A204.1 (cell line): ENCODE results near the gene GTSE1.

Experiments
- FAIRE-seq: peaks from 2 replicates; lab custom pipeline; 2012; peaks lifted over from hg19 to GRCh38; lab: Jason Lieb, UNC

GTSE1 gene

DNA sequence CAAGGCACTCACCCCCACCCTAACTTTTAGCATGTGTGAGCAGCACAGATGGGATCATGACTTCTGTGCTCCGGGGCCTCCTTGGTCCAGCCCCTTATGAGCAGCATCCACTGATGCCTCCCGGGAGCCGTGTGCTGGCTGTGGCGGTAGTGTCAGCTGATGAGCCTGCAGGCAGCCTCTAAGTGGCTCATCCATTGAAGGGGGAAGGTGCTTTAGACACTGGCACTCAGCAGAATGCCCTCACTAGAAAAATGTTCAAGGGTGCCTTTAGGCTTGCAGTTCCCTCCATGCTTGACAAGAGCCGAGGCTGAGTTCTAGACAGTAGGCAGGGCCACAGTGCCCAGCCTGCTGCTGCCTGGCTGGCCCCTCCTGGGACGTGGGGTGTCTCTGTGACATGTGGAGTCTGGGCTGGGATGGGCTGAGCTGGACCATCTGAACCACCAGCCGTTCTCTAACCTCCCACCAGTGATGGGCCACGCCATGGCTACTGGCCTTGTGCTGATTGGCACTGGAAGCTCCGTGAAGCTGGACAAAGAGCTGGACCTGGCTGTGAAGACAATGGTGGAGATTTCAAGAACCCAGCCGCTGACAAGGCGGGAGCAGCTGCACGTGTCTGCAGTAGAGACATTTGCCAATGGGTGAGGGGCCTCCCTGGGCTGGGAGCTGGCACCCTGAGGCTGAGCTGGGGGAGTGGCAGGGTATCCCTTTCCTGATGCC, 23.1 kb upstream of the GTSE1 start:
- FAIRE-seq = no peak

DNA sequence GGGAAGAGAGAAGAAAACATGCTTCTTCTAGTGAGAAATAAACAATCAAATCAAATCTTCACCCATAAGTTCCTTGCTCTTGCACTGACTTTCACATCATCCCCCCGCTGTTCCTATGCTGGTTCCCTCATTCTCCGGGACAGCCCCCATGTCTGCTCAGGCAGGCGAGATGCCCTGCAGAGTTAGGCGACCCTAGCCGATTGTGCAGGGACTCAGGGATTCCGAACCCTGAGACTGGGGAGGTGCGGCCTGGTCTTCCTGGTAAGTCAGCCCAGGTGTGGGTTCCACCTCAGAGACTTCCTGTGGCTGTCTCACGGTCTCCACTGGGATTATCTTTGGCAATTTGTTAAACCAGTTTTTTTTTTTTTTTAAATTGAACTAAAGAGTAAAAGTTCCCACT, 22.3 kb upstream of the GTSE1 start:
- FAIRE-seq = no peak

DNA sequence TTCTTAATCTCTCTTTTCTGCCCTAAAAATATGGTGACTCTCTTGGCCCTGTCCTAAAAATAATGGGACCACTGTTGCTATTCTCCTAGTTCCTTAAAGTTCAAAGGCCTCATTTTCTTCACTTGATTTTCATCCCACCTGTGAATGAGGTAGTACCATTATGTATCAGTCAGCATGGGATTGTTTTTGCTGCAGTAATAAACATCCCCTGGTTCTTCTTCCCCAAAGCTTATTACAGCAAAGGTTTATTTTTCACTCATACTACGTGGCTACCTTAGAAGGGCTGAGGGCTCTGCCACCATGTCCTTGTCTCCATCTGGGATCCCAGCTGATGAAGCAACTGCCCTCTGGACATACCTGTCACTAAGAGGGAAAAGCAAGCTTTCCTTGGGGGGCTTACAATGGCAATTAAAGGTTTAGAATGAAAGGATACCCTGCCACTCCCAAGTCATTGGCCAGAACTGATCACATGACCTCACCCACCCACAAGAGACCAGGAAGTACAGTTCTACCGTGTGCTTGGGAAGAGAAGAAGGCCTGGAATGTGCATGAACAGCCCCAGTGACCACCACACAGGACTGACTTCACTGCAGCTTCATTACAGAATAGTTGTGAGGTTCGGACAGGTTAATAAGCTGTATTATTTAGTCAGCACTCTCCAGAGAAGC, 21.1 kb upstream of the GTSE1 start:
- no peak for FAIRE-seq

DNA sequence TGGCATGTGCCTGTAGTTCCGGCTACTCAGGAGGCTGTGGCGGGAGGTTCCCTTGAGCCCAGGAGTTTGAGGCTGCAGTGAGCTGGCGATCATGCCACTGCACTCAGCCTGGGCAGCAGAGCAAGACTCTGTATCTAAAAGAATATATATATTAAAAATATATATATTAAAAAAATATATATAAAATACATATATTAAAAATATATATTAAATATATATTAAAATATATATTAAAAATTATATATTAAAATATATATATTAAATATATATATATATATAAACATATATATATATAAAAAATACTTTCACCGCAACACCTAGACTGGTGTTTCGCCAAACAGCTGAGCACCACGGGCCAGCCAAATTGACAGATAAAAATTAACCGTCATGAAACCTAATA, 20.1 kb upstream of the GTSE1 start:
- peak; percentile 54 for FAIRE-seq

DNA sequence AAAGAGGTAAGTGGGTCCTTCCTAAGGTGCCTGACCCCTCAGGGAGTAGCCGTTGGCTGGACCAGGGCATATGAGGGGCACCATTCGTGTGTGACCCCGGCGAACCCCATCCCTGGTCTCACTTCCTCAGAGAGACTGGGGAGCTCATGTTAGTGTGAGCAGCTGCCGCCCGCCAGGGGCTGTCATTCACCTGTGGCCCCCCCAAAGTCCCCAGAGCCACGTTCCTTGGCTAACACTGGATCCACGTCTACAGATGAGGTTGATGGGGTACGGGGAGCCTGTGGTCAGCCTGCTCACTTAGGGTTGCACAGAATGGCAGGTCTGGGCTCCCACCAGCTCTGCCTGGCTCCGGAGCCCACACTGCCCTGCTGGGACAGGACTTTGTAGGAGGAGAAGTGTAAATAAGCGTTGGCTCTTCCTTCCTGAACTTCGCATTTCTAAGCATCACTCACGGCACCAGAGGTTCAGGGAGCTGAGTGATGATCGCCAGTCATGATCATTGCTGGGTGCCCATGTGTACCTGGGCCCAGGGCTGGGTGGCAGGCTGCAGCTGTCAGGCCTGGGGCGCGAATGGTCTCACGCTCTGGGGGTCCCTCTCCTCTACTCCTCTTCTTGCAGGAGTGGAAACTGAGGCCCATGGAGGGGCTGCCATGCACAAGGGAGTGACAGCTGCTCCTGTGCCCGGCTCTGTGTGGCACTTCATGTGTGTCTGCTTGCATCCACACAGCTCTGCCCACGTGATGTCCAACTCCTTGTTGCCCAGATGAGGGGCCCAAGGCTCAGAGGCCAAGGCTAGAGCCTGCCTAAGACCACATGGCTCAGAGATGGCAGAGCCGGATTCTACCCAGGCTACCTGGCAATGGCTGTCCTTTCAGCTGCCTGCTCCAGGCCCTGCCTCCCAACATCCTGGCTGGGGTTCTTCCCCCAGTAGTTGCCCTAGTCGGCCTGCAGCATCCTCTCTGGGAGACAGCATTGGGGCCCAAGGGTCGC, 17.7 kb upstream of the GTSE1 start:
- FAIRE-seq = no peak

DNA sequence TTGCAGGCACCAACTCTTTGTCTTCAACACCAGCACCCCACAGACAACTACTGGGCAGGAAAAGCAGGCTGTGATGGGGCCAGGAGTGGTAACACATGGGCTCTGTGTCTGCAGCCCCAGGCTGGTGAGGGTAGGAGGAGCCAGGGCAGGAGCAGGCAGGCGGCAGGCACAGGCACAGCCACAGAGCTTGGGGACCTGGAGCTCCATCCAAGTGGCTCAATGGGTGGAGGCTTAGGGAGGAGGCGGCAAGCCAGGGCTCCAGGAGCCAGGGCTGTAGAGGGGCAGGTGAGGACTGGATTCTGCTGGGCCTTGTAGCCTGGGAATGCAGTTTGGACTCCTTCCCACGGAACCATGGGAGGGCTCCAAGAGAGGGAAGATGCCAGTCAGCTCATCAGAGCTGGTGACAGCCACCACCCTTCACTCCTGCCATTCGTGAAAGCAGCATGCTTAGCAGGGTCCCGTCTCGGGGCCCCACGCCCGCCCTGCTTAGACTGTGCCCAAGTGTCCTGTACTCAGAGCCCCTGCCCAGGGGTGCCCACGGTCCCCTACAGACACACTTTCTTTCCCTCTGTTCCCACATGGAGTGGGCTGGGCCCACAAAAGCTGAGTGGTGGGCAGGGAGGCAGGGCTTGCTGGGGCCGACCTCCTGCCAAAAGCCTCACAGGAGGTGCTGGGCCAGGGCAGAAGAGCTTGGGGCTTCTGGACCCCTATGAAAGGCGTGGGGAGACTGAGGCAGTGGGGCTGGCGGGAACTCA, 16.4 kb upstream of the GTSE1 start:
- FAIRE-seq = no peak

DNA sequence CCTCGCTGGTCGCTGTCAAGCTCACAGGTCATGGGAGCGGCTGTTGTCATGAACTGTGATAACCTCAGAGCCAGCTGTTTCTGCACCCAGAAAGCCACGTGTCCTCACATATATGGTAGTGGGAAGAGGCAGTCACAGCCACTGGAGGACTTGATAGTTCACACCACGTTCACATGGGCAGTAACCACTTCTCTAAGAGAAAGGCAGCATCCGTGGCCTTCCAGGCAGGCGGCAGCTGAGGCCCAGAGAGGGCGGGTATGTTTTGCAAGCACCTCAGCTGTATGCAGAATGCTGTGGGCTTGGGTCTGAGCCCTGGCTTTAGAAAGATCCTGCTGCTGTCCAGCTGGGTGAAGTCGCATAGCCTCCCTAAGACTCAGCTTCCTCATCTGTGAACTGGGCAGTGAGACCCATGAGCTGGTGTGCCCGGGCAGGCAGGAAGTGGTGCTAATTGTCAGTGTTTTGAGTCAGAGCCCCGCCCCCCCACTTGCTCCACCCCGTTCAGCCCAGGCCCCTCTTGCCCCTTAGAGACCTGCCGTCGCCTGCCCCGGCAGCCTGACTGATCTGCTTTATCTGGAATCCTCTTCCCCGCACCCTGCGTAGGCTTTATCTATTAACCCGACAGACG, 15.6 kb upstream of the GTSE1 start:
- FAIRE-seq = no peak

DNA sequence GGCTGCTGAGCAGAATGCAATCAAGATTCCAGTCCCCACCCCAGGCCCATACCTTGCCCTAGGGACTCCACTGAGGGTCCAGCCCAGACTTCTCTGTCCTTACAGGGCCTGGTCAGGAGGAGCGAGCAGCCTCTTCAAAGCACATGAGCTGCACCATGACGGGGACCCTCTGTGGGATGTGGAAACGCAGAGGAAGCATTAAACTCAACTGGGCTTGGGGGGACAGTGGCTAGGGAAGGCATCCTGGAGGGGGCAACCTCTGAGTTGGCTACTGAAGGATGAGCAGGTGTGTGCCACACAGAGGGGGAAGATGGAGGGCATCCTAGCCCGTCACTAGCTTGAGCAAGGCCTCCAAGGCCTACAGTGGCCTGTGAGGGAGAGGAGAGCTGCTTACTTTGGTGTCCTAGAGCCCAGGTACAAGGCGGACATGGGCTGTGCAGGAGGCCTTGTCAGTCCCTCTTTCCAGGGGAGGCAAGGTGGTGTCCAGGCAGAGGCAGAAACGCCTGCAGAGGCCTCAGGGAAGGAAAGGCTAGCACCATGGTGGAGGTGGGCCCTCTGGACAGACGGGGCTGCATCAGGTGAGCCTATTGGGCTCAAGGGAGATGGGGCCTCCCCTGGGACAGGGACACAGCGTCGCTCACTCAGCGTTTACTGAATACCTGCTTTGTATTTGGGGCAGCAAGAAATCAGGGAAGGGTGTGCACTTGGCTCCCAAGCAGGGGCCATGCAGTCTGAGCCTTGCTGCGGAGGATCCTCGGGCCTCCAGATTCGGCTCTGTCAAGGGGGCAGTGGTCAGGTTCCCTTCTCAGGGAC, 14.6 kb upstream of the GTSE1 start:
- no peak for FAIRE-seq

DNA sequence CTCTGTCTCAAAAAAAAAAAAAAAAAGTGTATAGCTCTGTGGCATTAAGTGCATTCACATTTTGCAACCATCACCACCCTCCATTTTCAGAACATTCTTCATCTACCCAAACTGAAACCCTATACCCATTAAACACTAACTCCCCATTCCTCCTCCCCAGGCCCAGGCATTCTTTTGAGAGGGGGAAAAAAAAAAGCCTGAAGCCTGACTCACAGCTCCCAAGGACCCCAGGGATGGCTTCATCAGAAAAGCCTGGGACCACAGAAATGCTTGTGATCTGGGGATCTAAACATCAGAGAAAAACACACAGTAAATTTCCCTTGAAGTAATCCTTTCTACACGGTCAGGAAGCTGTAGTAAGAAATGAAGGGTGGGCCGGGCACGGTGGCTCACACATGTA, 10.7 kb upstream of the GTSE1 start:
- FAIRE-seq = no peak

DNA sequence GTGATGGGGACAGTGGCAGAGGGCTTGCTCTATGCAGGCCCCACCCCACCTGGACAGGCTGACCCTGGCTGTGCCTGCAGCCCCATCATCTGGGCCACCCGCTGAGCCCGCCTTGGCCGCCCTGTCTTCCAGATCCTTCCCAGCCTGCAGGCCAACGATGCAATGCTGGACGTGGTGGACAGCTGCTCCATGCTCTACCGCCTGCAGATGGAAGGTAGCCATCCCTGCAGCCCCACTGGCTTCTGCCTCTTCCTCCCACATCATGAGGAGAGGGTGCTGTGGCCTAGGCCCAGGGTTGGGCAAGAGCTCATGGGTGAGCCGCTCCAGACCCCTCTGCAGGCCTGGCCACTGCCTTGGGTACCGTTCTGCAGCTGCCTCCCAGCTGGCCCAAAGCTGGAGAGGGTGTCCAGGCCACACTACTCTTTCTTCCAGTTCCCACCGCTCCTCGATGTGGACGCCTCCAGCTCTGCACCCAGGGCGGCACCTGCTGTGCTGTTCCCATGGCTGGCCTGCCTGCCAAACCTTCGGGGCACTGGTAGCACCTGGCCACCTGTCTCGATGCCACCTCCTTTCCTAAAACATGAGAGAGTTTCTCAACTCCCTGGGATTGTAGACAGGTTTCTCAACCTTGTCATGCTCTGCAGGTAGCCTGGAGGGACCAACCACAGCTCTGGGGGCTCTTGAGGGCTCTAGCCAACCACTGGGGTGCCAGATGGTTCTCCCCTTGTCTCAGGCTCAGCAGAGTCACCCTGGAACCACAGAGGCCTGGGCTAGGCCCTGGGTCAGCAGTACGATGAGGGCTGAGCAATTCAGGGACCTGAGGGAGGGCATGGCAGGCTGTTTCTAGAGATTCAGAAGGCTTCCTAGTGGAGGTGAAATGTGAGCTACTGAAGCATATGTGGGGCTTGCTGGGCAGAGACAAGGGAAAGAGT, 9.5 kb upstream of the GTSE1 start:
- no peak for FAIRE-seq

DNA sequence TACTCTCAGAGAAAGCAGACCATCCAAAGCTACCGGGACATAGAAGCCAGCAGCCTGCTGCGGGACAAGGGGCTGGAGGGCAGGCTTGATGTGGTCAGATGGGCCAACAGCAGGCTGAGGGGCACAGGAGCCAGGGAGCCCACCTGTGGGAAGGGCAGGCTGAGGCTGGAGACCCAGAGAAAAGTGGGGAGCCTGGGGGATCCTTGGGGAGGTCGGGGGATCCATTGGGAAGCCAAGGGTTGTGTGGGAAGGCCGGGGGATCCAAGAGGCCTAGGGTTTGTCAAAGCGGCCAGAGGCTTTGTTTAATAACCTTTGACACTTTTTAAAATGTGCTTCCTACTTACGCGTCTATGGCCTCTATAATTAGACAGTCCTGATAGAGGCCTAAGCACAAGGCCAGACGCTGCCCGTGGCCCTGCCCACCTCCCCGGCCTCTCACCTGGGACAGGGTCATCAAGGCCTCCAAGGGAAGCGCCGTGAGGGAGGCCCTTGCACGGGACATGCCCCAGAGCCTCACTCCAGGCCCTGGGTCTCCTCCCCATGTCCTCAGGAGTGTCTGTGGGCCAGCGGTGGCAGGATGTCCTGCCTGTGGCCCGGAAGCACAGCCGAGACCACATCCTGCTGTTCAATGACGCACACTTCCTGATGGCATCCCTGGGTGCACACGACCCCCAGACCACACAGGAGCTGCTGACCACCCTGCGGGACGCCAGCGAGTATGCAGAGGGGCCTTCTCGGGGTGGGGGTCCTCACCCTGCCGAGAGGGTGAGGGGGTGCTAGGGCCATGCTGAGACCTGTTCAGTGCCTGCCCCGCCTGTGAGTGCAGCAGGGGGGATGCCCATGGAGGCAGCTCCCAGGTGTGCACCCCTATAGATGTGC, 8.6 kb upstream of the GTSE1 start:
- FAIRE-seq = no peak

DNA sequence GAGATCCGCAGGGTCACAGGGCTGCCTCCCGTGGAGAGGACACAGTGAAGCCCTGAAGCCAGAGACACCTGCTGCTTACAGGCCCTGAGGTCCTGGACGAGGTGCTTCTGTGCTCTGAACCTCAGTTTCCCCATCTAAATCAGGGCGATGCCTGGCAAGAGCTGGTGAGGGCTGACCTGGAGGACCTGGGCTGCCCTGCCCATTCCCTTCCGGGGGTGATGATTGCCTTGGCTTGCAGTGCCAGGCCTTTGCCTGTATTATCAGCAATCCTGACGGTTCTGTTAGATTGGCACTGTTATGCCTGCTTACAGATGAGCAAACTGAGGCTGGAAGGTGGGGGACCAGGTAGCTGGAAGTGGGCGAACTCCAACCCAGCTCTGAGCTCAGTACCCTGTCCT, 7.8 kb upstream of the GTSE1 start:
- FAIRE-seq = no peak

DNA sequence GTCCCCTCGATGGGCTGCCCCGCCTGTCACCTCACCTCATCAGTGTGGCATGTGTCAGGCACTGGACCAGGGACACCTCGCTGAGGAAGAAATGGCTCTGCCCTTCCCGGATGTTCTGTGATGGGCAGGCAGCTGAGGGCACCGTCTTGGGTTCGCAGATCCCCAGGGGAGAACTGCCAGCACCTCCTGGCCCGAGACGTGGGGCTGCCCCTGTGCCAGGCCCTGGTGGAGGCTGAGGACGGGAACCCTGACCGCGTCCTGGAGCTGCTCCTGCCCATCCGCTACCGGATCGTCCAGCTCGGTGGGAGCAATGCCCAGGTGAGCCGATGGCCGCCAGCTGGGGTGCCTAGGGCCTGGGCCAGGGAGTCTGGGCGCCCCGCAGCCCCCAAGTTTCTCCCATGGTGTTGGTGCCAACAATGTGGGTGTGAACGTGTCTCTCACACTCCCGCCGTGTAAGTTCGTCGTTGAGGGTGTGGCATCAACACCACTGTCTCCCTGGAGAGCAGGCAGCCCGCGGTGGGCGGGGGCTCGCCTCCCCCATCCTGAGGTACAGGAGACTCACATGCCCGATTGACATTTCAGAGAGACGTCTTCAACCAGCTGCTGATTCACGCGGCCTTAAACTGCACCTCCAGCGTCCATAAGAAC, 7.3 kb upstream of the GTSE1 start:
- FAIRE-seq = no peak

DNA sequence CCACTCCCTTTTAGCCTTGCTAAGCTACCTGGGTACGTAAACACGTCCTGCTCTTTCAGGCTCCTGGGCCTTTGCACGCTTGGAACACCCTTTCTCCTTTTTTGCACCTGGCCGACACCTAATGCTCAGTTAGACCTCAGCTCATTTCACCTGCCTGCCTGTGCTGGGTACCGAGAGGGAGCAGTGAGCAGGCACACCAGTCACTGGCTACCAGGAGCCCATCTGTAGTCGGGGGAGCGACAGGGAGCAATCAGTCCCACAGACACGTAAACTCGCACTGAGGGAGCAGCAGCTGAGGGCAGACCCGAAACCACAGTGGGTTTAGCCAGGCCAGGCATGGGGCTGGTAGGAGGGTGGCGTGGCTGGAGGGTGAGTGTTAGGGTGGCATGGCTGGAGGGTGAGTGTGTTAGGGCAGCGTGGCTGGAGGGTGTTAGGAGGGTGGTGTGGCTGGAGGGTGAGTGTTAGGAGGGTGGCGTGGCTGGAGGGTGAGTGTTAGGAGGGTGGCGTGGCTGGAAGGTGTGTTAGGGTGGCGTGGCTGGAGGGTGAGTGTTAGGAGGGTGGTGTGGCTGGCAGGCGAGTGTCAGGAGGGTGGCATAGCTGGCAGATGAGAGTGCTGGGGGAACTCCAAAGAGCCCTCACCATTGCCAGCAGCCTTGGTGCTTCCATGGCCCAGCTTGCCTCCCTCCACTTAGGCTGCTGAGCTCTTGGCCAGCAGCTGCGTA, 6.4 kb upstream of the GTSE1 start:
- no peak for FAIRE-seq

DNA sequence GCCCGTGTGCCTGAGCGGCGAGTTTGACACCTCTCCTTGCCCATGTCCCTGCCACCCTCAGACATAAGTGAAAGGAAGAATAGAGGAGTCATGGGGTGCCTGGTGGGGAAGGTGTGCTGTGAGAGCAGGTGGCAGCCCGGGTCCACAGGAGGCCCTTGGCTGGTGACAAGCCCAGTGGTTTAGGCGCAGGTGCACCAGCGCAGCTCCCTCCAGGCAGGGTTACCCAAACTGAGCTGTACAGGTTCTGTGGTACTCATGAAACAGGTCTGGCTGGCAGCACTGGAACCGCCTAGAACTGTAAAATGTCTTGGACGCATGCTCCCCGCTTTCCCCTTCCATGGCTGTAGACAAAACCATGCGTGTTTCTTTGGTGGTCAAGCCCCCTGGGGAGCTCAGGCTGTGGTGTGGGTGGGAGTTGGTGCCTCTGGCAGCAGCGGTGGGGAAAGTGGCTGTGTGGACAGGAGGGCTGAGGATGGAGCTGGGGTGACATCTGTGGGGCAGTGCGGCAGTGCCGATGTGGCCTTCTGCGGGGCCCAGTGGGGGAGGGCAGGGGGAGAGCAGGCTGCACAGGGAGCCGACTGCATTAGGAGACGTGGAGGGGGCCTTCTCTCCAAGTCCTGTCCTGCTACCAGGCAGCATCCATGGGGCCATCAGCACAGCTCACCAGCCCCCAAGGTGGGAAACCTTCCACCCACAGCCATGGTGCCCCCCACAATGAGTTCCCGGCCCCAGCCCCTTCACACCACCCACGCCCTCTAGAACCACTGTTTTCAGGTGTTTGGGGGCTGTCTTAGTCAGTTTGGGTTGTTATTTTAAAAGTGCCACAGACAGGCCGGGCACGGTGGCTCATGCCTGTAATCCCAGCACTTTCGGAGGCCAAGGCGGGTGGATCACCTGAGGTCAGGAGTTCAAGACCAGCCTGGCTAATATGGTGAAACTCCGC, 5.6 kb upstream of the GTSE1 start:
- no peak for FAIRE-seq

DNA sequence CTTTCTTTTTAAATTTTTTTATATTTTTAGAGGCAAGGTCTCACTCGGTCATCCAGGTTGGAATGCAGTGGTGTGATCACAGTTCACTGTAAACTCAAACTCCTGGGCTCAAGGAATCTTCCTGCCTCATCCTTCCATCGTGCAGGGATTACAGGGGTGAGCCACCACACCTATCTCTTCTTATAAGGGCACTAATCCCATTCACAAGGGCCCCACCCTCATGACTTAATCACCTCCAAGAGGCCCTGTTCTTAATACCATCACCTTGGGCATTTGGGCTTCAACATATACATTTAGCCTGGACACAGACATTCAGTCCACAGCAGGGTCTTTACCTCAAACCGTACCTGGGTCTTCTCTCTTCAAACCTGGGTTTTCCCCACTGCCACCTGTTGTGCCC, 4.5 kb upstream of the GTSE1 start:
- no peak for FAIRE-seq
